HepG2 (cell line): Measurements from ENCODE around the gene GYPC. TPM values are rescaled to one million over a fixed set of nuclear protein-coding genes. Genes with fewer than 3 reads are reported as not detected.

ENCODE experiments used
- ATAC-seq: fragments of 200-7000 bp; cut with Tn5 transposase; 3 replicates; pipeline ENCODE4 v1.9.1; 2020; ENCODE audit warnings: mild to moderate bottlenecking, moderate library complexity
- BruUV-seq: library from RNA; stranded (reverse); fragments of 400-500 nt; replicated peaks from 2 replicates; lab custom pipeline; 2021; lab: Mats Ljungman, UMichigan
- CTCF ChIA-PET: fragments of 300-600 bp; formaldehyde crosslinking; extraction: SDS; loops from one replicate; lab custom pipeline; 2021; ENCODE audit warnings: low total read pairs, inconsistent platforms, low intra/inter-chr PET ratio; lab: Yijun Ruan, JAX
- POLR2A ChIA-PET: fragments of 350-600 bp; sonication (Branson Sonifier 250); formaldehyde crosslinking; loops from one replicate; lab custom pipeline; 2020; ENCODE audit warnings: antibody characterized with exemption, inconsistent platforms; lab: Yijun Ruan, JAX
- DNase-seq: peaks from one replicate; pipeline ENCODE4 v3.0.0-alpha.2; 2015; ENCODE audit warnings: low spot score
- FAIRE-seq: peaks from 3 replicates; lab custom pipeline; 2011; peaks lifted over from hg19 to GRCh38; lab: Jason Lieb, UNC
- H2AFZ ChIP-seq: one replicate; pipeline ENCODE4 v1.6.1; 2011; ENCODE audit warnings: low read length, inconsistent platforms
- H3K27ac ChIP-seq: fragments of 300-600 bp; 3 replicates; pipeline ENCODE4 v1.8.0; 2011; ENCODE audit warnings: mixed run types, mild to moderate bottlenecking, mixed read lengths, low read length, inconsistent platforms; ENCODE audit not compliant: insufficient read depth; ENCODE audit errors: extremely low read length
- H3K27me3 ChIP-seq, 2 experiments: fragments of 200-600 bp in 1 of 2; 2 replicates in 1 of 2; 3 replicates in 1 of 2; pipeline versions ENCODE4 v1.6.0 to v1.8.0; 2011; ENCODE audit warnings: low read length in 2 of 2, mild to moderate bottlenecking in 2 of 2, moderate library complexity in 2 of 2, inconsistent platforms in 1 of 2; ENCODE audit not compliant: insufficient read depth in 2 of 2, control insufficient read depth in 1 of 2
- H3K36me3 ChIP-seq, 2 experiments: fragments of 200-600 bp in 1 of 2; replicated peaks in 1 of 2; 2 replicates in 1 of 2; 3 replicates in 1 of 2; pipeline versions ENCODE4 v1.5.1 to v1.8.0; 2011; ENCODE audit warnings: low read length in 2 of 2, inconsistent platforms in 1 of 2; ENCODE audit not compliant: insufficient read depth in 2 of 2, control insufficient read depth in 1 of 2
- H3K4me1 ChIP-seq: 2 replicates; pipeline ENCODE4 v1.5.1; 2012; ENCODE audit warnings: low read length, inconsistent platforms; ENCODE audit not compliant: insufficient read depth
- H3K4me2 ChIP-seq: 2 replicates; pipeline ENCODE4 v1.6.0; 2011; ENCODE audit warnings: low read depth, low read length, inconsistent platforms
- H3K4me3 ChIP-seq, 3 experiments: fragments of 200-600 bp in 1 of 3; sonication (generic), shearing (Covaris generic) in 1 of 3; replicated peaks in 1 of 3; 2 replicates each; pipeline ENCODE4 v1.5.1; 2011 to 2016; ENCODE audit warnings: low read length in 3 of 3, inconsistent platforms in 2 of 3, low read depth in 2 of 3, mild to moderate bottlenecking in 2 of 3, control low read depth in 1 of 3, mixed read lengths in 1 of 3; ENCODE audit not compliant: insufficient read depth in 1 of 3
- H3K79me2 ChIP-seq: one replicate; pipeline ENCODE4 v1.6.1; 2011; ENCODE audit warnings: low read length, inconsistent platforms; ENCODE audit not compliant: insufficient read depth
- H3K9ac ChIP-seq: 2 replicates; pipeline ENCODE4 v1.6.0; 2011; ENCODE audit warnings: mild to moderate bottlenecking, low read depth, low read length, inconsistent platforms; ENCODE audit not compliant: insufficient read depth
- H3K9me3 ChIP-seq: 2 replicates; pipeline ENCODE4 v1.5.1; 2012; ENCODE audit warnings: mild to moderate bottlenecking, low read length
- H4K20me1 ChIP-seq: 2 replicates; pipeline ENCODE4 v1.6.0; 2011; ENCODE audit warnings: inconsistent platforms, mild to moderate bottlenecking, low read length, moderate library complexity; ENCODE audit not compliant: insufficient read depth
- BCLAF1 ChIP-seq: fragments of 450-650 bp; IDR thresholded peaks from 2 replicates; pipeline ENCODE4 v1.6.1; 2017; ENCODE audit warnings: mild to moderate bottlenecking
- CBX5 ChIP-seq: sonication (generic); formaldehyde crosslinking; IDR thresholded peaks from 2 replicates; pipeline ENCODE4 v1.4.0; 2020; ENCODE audit warnings: missing genetic modification reagents, borderline replicate concordance
- CC2D1A ChIP-seq: sonication (generic); formaldehyde crosslinking; IDR thresholded peaks from 2 replicates; pipeline ENCODE4 v1.8.1; 2023; ENCODE audit warnings: mild to moderate bottlenecking, missing genetic modification reagents
- KAT2B ChIP-seq: fragments of 150-350 bp; IDR thresholded peaks from 2 replicates; pipeline ENCODE4 v1.6.1; 2014; ENCODE audit warnings: low read depth, low read length, borderline replicate concordance
- TRIM22 ChIP-seq: fragments of 450-650 bp; IDR thresholded peaks from 2 replicates; pipeline ENCODE4 v1.6.1; 2017
- ZC3H13 ChIP-seq: sonication (generic); formaldehyde crosslinking; IDR thresholded peaks from 2 replicates; pipeline ENCODE4 v1.8.1; 2023; ENCODE audit warnings: mild to moderate bottlenecking, missing genetic modification reagents, moderate library complexity
- ZFP90 ChIP-seq: sonication (generic); formaldehyde crosslinking; IDR thresholded peaks from 2 replicates; pipeline ENCODE4 v1.8.0; 2022; ENCODE audit warnings: missing genetic modification reagents, mild to moderate bottlenecking, inconsistent platforms, borderline replicate concordance
- ZNF101 ChIP-seq: sonication (generic); formaldehyde crosslinking; IDR thresholded peaks from 2 replicates; pipeline ENCODE4 v1.4.0; 2020; ENCODE audit warnings: mild to moderate bottlenecking, low read depth, missing genetic modification reagents, borderline replicate concordance
- ZNF788 ChIP-seq: sonication (generic); formaldehyde crosslinking; IDR thresholded peaks from 2 replicates; pipeline ENCODE4 v1.5.0; 2020; ENCODE audit warnings: mild to moderate bottlenecking, missing genetic modification reagents, borderline replicate concordance
- WGBS: methylation state at CpG from one replicate; pipeline ENCODE4 v1.1.6; 2017; ENCODE audit warnings: low lambda C conversion rate; 5-methylcytosine and 5-hydroxymethylcytosine counted together
- in situ Hi-C: cut with HindIII; loops from 2 replicates; pipeline ENCODE4 v1.10.0; 2017; ENCODE audit warnings: low pct_unique_long_range_greater_than_20kb; ENCODE audit not compliant: extremely low pct_ligation_motif_present
- intact Hi-C: fragments of 100-400 bp; cut with micrococcal nuclease; formaldehyde crosslinking; loops from one replicate; pipeline ENCODE4 v1.10.0; 2022; ENCODE audit not compliant: unreplicated experiment
- polyA plus RNA-seq, 8 experiments: library from polyadenylated mRNA; depleted of rRNA in 3 of 8; stranded (reverse) in 7 of 8; unstranded in 1 of 8; fragments of >200 nt; fragmentation: Illumina TruSeq in 4 of 8; extraction: Trizol in 4 of 8; gene quantifications; 2 replicates each; pipeline versions ENCODE4 v1.2.1 to v1.2.3, GENCODE V29; 2011 to 2016; ENCODE audit warnings: low read depth in 4 of 8, missing spikeins in 1 of 8, mixed read lengths in 1 of 8; ENCODE audit not compliant: insufficient read depth in 1 of 8
- total RNA-seq, 5 experiments: library from RNA; depleted of rRNA; stranded (reverse); fragments of >200 nt; fragmentation: Illumina TruSeq; extraction: Trizol; gene quantifications; 2 replicates each; pipeline ENCODE4 v1.2.3, GENCODE V29; 2016; ENCODE audit warnings: low read depth in 1 of 5
- TF ChIP-seq, protein P1 (sequence below): sonication (generic); formaldehyde crosslinking; IDR thresholded peaks from 2 replicates; pipeline ENCODE4 v1.4.0; 2020; ENCODE audit warnings: mild to moderate bottlenecking, missing genetic modification reagents
- TF ChIP-seq, protein P2 (sequence below): sonication (generic); formaldehyde crosslinking; IDR thresholded peaks from 2 replicates; pipeline ENCODE4 v1.4.0; 2020; ENCODE audit warnings: missing genetic modification reagents; ENCODE audit errors: not compliant biosample characterization
- TF ChIP-seq, protein P3 (sequence below): sonication (generic); formaldehyde crosslinking; IDR thresholded peaks from 2 replicates; pipeline ENCODE4 v1.4.0; 2020; ENCODE audit warnings: missing genetic modification reagents

The GYPC gene
- total and polyA plus RNA-seq, 2 of the 13 experiments (the other 11 are each of a cell fraction or from before 2014, with no cell fraction given), result not detected

DNA sequence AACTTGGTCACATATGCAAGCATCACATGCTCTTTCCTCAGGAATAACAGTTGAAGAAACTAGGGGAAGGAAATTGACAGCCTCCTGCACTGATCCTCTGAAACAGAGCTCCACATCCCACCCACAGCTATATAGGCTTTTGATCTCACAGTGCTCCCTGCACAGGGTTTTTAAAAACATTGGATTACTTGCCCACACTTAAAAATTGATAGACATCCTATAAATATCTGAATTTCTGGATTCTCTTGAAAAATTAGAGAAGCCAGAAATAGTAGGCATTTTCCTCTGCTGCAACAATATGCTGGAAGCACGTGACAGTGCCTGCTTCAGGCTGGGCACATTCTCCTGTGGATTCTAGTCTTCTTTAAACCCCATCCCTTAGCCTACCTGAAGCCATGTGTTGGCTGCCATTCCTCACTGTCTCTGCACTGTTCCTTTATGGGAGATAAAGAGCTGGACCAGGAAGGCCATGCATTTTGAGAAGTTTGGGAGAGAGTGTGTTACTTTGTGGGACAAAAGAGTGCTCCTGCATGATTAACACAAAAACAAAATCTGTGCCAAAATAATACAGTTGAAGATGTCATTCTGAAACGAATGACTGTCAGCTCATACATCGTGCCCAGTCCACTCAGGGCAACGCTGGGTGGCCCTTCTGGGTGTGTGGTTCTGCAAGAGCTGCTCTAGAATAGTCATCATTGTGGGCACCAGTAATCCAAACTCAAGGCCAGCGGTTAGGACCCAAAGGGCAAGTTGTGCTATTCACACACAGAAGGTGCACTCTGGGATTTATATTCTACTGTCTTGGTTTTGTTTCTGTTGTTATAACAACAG lies 59.8 kb downstream of the GYPC start:
- Histone ChIP-seq H3K4me2 (no peak overlapping the region), H3K27ac (no peak overlapping the region), H3K4me1 (no peaks in the 10 kb centered on the region), H4K20me1 (no peaks in the 10 kb centered on the region), H3K27me3 (peaks cover 0 to 22% of the 10 kb centered on the region in 2 experiments; a peak in 1 of 5 replicates), H3K9ac (no peak overlapping the region), H3K9me3 (no peaks in the 10 kb centered on the region), H3K36me3 (no peaks in the 10 kb centered on the region), H3K79me2 (no peaks in the 10 kb centered on the region), H3K4me3 (no peak overlapping the region), H2AFZ (no peak overlapping the region)
- under 1% methylated on average over 4 of the region's 5 CpGs for WGBS
- no peak for ATAC-seq
- BruUV-seq, result no TSS peak
- ChIA-PET POLR2A (no interaction called here), CTCF (no interaction called here)
- no peak for DNase-seq
- TF ChIP-seq TRIM22 (no peak), CBX5 (no peak), ZNF101 (no peak), ZNF788 (no peak), KAT2B (no peak), BCLAF1 (no peak), ZFP90 (no peak), ZC3H13 (CRISPR knock-in tag) (no peak), CC2D1A (no peak)
- TF ChIP-seq, protein P1, sequence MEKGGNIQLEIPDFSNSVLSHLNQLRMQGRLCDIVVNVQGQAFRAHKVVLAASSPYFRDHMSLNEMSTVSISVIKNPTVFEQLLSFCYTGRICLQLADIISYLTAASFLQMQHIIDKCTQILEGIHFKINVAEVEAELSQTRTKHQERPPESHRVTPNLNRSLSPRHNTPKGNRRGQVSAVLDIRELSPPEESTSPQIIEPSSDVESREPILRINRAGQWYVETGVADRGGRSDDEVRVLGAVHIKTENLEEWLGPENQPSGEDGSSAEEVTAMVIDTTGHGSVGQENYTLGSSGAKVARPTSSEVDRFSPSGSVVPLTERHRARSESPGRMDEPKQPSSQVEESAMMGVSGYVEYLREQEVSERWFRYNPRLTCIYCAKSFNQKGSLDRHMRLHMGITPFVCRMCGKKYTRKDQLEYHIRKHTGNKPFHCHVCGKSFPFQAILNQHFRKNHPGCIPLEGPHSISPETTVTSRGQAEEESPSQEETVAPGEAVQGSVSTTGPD (CRISPR knock-in tag), result no peak
- TF ChIP-seq, protein P2, sequence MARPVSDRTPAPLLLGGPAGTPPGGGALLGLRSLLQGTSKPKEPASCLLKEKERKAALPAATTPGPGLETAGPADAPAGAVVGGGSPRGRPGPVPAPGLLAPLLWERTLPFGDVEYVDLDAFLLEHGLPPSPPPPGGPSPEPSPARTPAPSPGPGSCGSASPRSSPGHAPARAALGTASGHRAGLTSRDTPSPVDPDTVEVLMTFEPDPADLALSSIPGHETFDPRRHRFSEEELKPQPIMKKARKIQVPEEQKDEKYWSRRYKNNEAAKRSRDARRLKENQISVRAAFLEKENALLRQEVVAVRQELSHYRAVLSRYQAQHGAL (CRISPR knock-in tag), result no peak
- TF ChIP-seq, protein P3, sequence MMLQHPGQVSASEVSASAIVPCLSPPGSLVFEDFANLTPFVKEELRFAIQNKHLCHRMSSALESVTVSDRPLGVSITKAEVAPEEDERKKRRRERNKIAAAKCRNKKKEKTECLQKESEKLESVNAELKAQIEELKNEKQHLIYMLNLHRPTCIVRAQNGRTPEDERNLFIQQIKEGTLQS (CRISPR knock-in tag), result no peak
- in situ Hi-C loops, result no loop called here
- intact Hi-C loops, result no loop called here
- FAIRE-seq, result no peak
